CD4-positive, alpha-beta T cell (primary cell): ENCODE measurements around the gene AGBL5. TPM values are rescaled to one million over a fixed set of nuclear protein-coding genes. Genes with fewer than 3 reads are reported as not detected.

Experiments used
- ATAC-seq: fragments of 200-7000 bp; cut with Tn5 transposase; one replicate; pipeline ENCODE4 v1.10.0; 2022; ENCODE audit warnings: mild to moderate bottlenecking; ENCODE audit not compliant: poor library complexity
- CTCF ChIA-PET: fragments of 350-600 bp; sonication (Branson Sonifier 250); formaldehyde crosslinking; loops from one replicate; lab custom pipeline; 2021; ENCODE audit warnings: antibody characterized with exemption, inconsistent platforms; lab: Charles Lee
- POLR2A ChIA-PET: fragments of 350-600 bp; sonication (Branson Sonifier 250); formaldehyde crosslinking; loops from one replicate; lab custom pipeline; 2021; ENCODE audit warnings: antibody characterized with exemption, inconsistent platforms; lab: Charles Lee
- DNase-seq, 14 experiments: peaks; one replicate each; pipeline ENCODE4 v3.0.0-alpha.2; 2013 to 2020; ENCODE audit warnings: mixed read lengths in 2 of 14
- H3K27ac ChIP-seq, 2 donors: one replicate each; pipeline versions ENCODE4 v1.5.1 to v1.7.0; 2013; ENCODE audit warnings: low read length in 2 of 2, low read depth in 1 of 2, mild to moderate bottlenecking in 1 of 2
- H3K27me3 ChIP-seq, 2 experiments: 1 replicate in 1 of 2; 2 replicates in 1 of 2; pipeline versions ENCODE4 v1.6.1 to v1.7.0; 2013; ENCODE audit warnings: low read length in 2 of 2, control low read depth in 1 of 2, mild to moderate bottlenecking in 1 of 2, moderate library complexity in 1 of 2; ENCODE audit not compliant: insufficient read depth in 2 of 2, control insufficient read depth in 1 of 2
- H3K36me3 ChIP-seq: one replicate; pipeline ENCODE4 v1.6.1; 2013; ENCODE audit warnings: low read length, control low read depth; ENCODE audit not compliant: insufficient read depth
- H3K4me1 ChIP-seq: one replicate; pipeline ENCODE4 v1.6.1; 2013; ENCODE audit warnings: low read length, control low read depth; ENCODE audit not compliant: insufficient read depth
- H3K4me3 ChIP-seq: one replicate; pipeline ENCODE4 v1.5.1; 2013; ENCODE audit warnings: mild to moderate bottlenecking, low read length, moderate library complexity
- H3K9me3 ChIP-seq, 2 experiments: 1 replicate in 1 of 2; 2 replicates in 1 of 2; pipeline versions ENCODE4 v1.6.1 to v1.7.0; 2013; ENCODE audit warnings: low read length in 2 of 2, mild to moderate bottlenecking in 2 of 2, control low read depth in 1 of 2, moderate library complexity in 1 of 2; ENCODE audit not compliant: control insufficient read depth in 1 of 2, insufficient read depth in 1 of 2
- H3K27ac Mint-ChIP-seq: one replicate; pipeline ENCODE4 v1.8.0; 2020; ENCODE audit warnings: mixed read lengths
- H3K27me3 Mint-ChIP-seq: one replicate; pipeline ENCODE4 v1.8.0; 2021; ENCODE audit warnings: mixed read lengths
- H3K36me3 Mint-ChIP-seq: one replicate; pipeline ENCODE4 v1.8.0; 2021; ENCODE audit warnings: low read depth, mixed read lengths
- H3K4me1 Mint-ChIP-seq: one replicate; pipeline ENCODE4 v1.8.0; 2021; ENCODE audit warnings: low read depth, mixed read lengths
- H3K4me3 Mint-ChIP-seq: one replicate; pipeline ENCODE4 v1.8.0; 2020; ENCODE audit warnings: mild to moderate bottlenecking, mixed read lengths
- H3K9me3 Mint-ChIP-seq: one replicate; pipeline ENCODE4 v1.8.0; 2020; ENCODE audit warnings: mixed read lengths
- intact Hi-C, 2 experiments: fragments of 100-400 bp; cut with DNase I in 1 of 2; cut with micrococcal nuclease in 1 of 2; formaldehyde crosslinking; loops; one replicate each; pipeline versions ENCODE4 v1.15.1 to v1.9.0; 2023 to 2025; cut with DNase I, micrococcal nuclease
- total RNA-seq, 174 experiments: library from RNA in 2 of 174; stranded (reverse) in 2 of 174; gene quantifications; one replicate each; pipeline ENCODE4 v1.2.3 and lab custom pipeline; 2021 to 2026
- TF ChIP-seq, protein P1 (sequence below): fragments of 200-600 bp; IDR thresholded peaks from one replicate; pipeline ENCODE4 v1.8.0; 2022; ENCODE audit warnings: antibody characterized with exemption, mild to moderate bottlenecking

AGBL5 gene
- total RNA-seq, 2 experiments from 2014 or later: 10.8 to 11.6 TPM

DNA sequence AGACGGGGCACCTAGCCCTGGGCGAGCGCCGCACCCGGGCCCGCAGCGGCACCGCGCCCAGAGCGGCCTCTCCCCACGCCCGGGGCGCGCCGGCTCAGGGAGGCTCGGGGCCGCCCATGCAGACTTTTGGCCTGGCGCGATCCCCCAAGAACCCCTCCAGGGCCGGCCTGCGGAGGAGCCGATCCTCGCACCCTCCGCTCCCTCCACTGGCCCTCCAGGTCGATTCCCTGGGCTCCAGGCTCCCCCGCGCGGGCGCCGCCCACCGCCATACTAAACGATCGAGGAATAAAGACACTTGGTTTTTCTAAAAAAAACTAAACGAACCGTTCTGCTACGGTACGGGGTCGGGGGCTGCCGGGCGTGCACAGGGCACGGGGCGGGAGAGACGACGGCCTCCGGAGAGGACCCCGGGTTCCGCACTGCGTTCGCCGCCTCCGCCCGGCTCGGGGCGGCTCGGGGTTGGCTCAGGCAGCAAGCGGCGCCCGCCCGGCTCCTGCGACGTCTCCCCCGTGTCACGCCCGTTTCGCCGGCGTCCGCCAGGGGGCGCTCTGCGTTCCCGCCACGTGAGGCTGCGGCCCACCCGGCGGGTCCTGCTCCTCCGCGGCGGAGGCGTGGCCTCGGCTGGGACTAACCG is 34.7 kb downstream of the AGBL5 start:
- Mint-ChIP-seq H3K27me3 (no peaks in the 10 kb centered on the region), H3K27ac (peak overlapping the region; percentile 81), H3K36me3 (no peaks in the 10 kb centered on the region), H3K4me3 (peak overlapping the region; percentile 91), H3K9me3 (no peaks in the 10 kb centered on the region), H3K4me1 (peaks cover 32% of the 10 kb centered on the region)
- peaks cover 50% of the 10 kb centered on the region for H3K4me1 ChIP-seq
- CTCF ChIA-PET: interaction anchor here (0.7 to 2.1 kb wide), 9 partner anchors 10 to 193 kb away, joined by 3 to 10 read pairs (median 4); partner anchors contain the start of genes AGBL5, OST4 and TMEM214
- H3K9me3 ChIP-seq: no peaks in the 10 kb centered on the region
- H3K36me3 ChIP-seq: no peaks in the 10 kb centered on the region
- H3K27ac ChIP-seq: peak overlapping the region; percentile 65 to 70
- TF ChIP-seq, protein P1, sequence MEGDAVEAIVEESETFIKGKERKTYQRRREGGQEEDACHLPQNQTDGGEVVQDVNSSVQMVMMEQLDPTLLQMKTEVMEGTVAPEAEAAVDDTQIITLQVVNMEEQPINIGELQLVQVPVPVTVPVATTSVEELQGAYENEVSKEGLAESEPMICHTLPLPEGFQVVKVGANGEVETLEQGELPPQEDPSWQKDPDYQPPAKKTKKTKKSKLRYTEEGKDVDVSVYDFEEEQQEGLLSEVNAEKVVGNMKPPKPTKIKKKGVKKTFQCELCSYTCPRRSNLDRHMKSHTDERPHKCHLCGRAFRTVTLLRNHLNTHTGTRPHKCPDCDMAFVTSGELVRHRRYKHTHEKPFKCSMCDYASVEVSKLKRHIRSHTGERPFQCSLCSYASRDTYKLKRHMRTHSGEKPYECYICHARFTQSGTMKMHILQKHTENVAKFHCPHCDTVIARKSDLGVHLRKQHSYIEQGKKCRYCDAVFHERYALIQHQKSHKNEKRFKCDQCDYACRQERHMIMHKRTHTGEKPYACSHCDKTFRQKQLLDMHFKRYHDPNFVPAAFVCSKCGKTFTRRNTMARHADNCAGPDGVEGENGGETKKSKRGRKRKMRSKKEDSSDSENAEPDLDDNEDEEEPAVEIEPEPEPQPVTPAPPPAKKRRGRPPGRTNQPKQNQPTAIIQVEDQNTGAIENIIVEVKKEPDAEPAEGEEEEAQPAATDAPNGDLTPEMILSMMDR: peak; percentile 75
- POLR2A ChIA-PET: interaction anchor here (1.0 to 10.2 kb wide), 7 partner anchors 11 to 217 kb away, joined by 3 to 161 read pairs (median 8); partner anchors contain the start of genes AGBL5, ATRAID, OST4 and SLC5A6
- no peaks in the 10 kb centered on the region for H3K27me3 ChIP-seq
- DNase-seq (peak; percentile 91 to 99 (median 98)), ATAC-seq (peak; percentile 92)
- intact Hi-C loops: loop anchor here in 1 of 2 experiments (1.0 to 5.0 kb wide), 8 partner anchors 15 to 286 kb away; partner anchors contain the start of genes ATRAID, CAD, EIF2B4 and OST4
- H3K4me3 ChIP-seq: peak overlapping the region; percentile 70

DNA sequence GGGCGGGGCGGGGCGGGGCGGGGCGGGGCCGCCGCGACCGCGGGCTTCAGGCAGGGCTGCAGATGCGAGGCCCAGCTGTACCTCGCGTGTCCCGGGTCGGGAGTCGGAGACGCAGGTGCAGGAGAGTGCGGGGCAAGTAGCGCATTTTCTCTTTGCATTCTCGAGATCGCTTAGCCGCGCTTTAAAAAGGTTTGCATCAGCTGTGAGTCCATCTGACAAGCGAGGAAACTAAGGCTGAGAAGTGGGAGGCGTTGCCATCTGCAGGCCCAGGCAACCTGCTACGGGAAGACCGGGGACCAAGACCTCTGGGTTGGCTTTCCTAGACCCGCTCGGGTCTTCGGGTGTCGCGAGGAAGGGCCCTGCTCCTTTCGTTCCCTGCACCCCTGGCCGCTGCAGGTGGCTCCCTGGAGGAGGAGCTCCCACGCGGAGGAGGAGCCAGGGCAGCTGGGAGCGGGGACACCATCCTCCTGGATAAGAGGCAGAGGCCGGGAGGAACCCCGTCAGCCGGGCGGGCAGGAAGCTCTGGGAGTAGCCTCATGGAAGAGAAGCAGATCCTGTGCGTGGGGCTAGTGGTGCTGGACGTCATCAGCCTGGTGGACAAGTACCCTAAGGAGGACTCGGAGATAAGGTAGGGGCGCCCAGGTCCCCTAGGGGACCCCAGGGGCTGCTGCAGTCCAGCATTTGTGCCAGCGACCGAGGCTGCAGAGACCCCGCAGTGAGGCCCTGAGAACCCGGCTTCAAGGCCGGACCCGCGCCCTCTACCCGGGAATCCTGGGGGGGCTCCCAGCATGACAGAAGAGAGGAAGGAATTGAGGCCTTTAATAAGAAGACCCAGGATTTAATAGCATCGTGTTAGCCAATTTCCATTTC is 35.5 kb downstream of the AGBL5 start, which contains the start of gene KHK:
KHK (plus strand) TSS at position 49 of the 870 bp plus-strand sequence; CDS start at position 537, 488 bp downstream.
- intact Hi-C loops: loop anchor here in 1 of 2 experiments (1.0 to 5.0 kb wide), 8 partner anchors 16 to 285 kb away; partner anchors contain the start of genes ATRAID, CAD, EIF2B4 and OST4
- Histone ChIP-seq H3K36me3 (no peaks in the 10 kb centered on the region), H3K9me3 (no peaks in the 10 kb centered on the region), H3K27me3 (no peaks in the 10 kb centered on the region), H3K27ac (peak within 1 kb of the TSS; percentile 65 to 70), H3K4me3 (peak within 1 kb of the TSS; percentile 70), H3K4me1 (peaks cover 43% of the 10 kb centered on the region)
- H3K36me3 Mint-ChIP-seq: no peaks in the 10 kb centered on the region
- peak within 1 kb of the TSS; percentile 91 for H3K4me3 Mint-ChIP-seq
- TF ChIP-seq, protein P1: no peak
- H3K27ac Mint-ChIP-seq: peak within 1 kb of the TSS; percentile 81
- H3K27me3 Mint-ChIP-seq: no peaks in the 10 kb centered on the region
- ChIA-PET POLR2A (interaction anchor here (0.7 to 10.2 kb wide), 11 partner anchors 10 to 342 kb away, joined by 3 to 161 read pairs (median 5); partner anchors contain the start of genes ABHD1, AGBL5, ATRAID and NRBP1), CTCF (interaction anchor here (0.7 to 2.1 kb wide), 9 partner anchors 9 to 193 kb away, joined by 3 to 10 read pairs (median 4); partner anchors contain the start of genes AGBL5, OST4 and TMEM214)
- H3K4me1 Mint-ChIP-seq: peaks cover 25% of the 10 kb centered on the region
- DNase-seq: peak in 1 of 14 experiments; percentile 49
- no peak for ATAC-seq
- H3K9me3 Mint-ChIP-seq: no peaks in the 10 kb centered on the region
